IPS-20b (cell line): Measurements from ENCODE around the gene SEMA3C.

Experiments used
- H3K27ac ChIP-seq: one replicate; pipeline ENCODE4 v1.5.1; 2013; ENCODE audit warnings: low read length
- H3K27me3 ChIP-seq: 2 replicates; pipeline ENCODE4 v1.6.1; 2013; ENCODE audit warnings: mild to moderate bottlenecking, low read length, inconsistent platforms; ENCODE audit not compliant: insufficient read depth
- H3K36me3 ChIP-seq: 2 replicates; pipeline ENCODE4 v1.6.1; 2013; ENCODE audit warnings: low read depth, mild to moderate bottlenecking, inconsistent platforms, low read length, moderate library complexity; ENCODE audit not compliant: insufficient read depth
- H3K4me1 ChIP-seq: 2 replicates; pipeline ENCODE4 v1.6.1; 2013; ENCODE audit warnings: mild to moderate bottlenecking, control low read depth, inconsistent platforms, low read length, moderate library complexity; ENCODE audit not compliant: insufficient read depth
- H3K4me3 ChIP-seq: 2 replicates; pipeline ENCODE4 v1.5.1; 2013; ENCODE audit warnings: mild to moderate bottlenecking, low read length, inconsistent platforms
- H3K9ac ChIP-seq: 2 replicates; pipeline ENCODE4 v1.6.1; 2013; ENCODE audit warnings: low read depth, mild to moderate bottlenecking, inconsistent platforms, low read length, moderate library complexity
- H3K9me3 ChIP-seq: 2 replicates; pipeline ENCODE4 v1.6.1; 2013; ENCODE audit warnings: mild to moderate bottlenecking, low read depth, low read length, inconsistent platforms; ENCODE audit not compliant: insufficient read depth

SEMA3C gene

DNA sequence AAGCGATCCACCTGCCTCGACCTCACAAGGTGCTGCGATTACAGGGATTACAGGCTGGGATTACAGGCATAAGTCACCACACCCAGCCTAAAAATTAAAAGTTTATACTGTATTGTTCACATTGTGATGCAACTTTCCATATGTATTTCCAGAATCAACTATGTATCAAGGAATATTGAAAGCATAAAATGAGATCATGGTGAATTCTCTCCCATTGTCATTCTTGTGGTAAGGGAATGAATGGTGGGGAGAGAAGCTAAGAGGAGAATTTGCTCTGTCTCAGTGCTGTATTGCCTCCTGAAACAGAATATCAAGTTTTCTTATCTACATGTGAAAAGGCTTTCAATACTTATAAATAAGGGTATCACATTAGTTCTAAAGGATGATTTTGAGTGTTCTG is 198.7 kb downstream of the SEMA3C start:
- H3K27ac ChIP-seq: no peak overlapping the region

DNA sequence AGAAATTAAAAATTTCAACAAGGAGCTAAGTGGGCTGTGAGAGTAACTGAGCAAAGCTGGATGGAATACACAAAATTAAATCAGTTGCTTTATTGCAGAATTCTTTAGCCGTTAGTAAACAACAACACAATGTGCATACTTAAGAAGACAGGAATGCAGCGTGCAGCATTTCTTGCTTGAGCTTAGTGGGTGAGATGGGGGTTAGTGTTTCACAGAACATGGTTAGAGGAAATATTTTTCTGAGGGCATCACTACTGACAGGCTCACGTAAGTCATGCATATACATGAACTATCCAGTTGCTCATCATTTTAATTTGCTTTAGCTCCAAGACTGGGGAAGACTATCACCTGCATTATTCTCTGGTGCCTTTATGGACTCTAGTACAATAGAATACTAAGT is 199.6 kb downstream of the SEMA3C start:
- H3K27me3 ChIP-seq: no peaks in the 10 kb centered on the region
- H3K36me3 ChIP-seq: no peaks in the 10 kb centered on the region
- peaks cover 17% of the 10 kb centered on the region for H3K4me1 ChIP-seq
- H3K4me3 ChIP-seq: no peak overlapping the region
- H3K27ac ChIP-seq: no peak overlapping the region
- no peak overlapping the region for H3K9ac ChIP-seq
- no peaks in the 10 kb centered on the region for H3K9me3 ChIP-seq

More for the DNA sequence above, 198.7 kb downstream of the SEMA3C start:
- Histone ChIP-seq H3K36me3 (no peaks in the 10 kb centered on the region), H3K9ac (no peak overlapping the region), H3K9me3 (no peaks in the 10 kb centered on the region), H3K4me1 (peaks cover 23% of the 10 kb centered on the region), H3K4me3 (no peak overlapping the region), H3K27me3 (no peaks in the 10 kb centered on the region)

DNA sequence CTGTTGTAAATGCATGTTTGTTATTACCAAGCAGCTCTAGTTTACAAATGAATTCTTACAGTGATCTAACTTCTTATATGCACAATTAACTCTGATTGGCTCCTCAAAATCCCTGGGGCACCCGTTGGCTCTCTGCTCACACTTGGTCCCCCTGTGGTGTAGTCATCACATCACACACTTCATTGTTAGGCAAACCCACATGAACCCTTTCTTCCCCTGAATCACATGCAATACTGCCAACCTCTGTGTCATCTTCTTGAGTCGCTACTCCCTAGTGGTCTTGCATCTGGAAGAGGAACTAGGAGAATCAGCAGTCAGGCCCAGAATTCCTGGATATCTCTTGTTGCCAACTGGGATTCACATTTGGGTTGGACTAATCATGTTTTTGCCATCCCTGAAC is 207.3 kb downstream of the SEMA3C start:
- H3K9me3 ChIP-seq: no peaks in the 10 kb centered on the region
- no peak overlapping the region for H3K27ac ChIP-seq
- no peaks in the 10 kb centered on the region for H3K36me3 ChIP-seq
- H3K27me3 ChIP-seq: no peaks in the 10 kb centered on the region
- H3K4me3 ChIP-seq: no peak overlapping the region
- H3K9ac ChIP-seq: no peak overlapping the region
- H3K4me1 ChIP-seq: no peaks in the 10 kb centered on the region

DNA sequence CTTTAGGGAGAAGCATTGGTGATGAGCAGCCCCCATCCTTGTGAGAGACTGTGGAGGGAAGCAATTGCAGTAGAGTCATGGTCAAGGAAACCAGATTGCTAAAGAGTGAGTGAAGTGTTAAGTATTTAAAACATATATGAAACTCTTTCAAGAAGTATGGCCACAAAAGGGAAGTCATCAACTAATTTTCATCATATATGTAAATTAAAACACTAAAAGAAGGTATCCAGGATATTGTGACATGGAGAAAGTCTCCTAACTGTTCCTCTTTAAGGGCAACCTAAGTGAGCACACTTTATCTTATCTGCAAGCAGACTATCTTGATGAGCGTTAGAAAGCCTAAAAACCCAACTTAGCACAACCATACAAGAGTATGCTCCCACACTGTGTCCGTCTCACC is 210.7 kb downstream of the SEMA3C start:
- Histone ChIP-seq H3K36me3 (no peaks in the 10 kb centered on the region), H3K9me3 (no peaks in the 10 kb centered on the region), H3K4me3 (no peak overlapping the region), H3K4me1 (no peaks in the 10 kb centered on the region), H3K9ac (no peak overlapping the region), H3K27ac (no peak overlapping the region), H3K27me3 (no peaks in the 10 kb centered on the region)

DNA sequence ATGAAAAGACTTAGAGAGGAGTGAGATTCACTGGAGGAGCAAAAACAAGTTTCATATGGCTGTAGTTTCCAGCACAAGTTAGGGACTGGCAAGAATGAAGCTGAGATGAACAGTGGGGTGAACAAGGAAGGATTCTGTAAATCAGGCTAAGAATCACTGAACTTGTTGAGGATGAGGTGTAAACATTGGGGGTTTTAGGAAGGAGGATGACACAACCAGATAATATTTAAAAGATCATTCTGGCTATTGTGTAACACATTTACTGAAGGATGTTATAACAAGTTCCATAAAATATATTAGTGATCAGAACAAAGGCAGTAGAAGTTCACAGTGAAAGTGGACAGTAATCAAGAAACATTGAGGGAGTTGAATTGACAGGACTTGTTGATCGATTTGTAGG is 211.5 kb downstream of the SEMA3C start:
- Histone ChIP-seq H3K4me1 (no peaks in the 10 kb centered on the region), H3K9me3 (no peaks in the 10 kb centered on the region), H3K4me3 (no peak overlapping the region), H3K9ac (no peak overlapping the region), H3K36me3 (no peaks in the 10 kb centered on the region), H3K27ac (no peak overlapping the region), H3K27me3 (no peaks in the 10 kb centered on the region)

DNA sequence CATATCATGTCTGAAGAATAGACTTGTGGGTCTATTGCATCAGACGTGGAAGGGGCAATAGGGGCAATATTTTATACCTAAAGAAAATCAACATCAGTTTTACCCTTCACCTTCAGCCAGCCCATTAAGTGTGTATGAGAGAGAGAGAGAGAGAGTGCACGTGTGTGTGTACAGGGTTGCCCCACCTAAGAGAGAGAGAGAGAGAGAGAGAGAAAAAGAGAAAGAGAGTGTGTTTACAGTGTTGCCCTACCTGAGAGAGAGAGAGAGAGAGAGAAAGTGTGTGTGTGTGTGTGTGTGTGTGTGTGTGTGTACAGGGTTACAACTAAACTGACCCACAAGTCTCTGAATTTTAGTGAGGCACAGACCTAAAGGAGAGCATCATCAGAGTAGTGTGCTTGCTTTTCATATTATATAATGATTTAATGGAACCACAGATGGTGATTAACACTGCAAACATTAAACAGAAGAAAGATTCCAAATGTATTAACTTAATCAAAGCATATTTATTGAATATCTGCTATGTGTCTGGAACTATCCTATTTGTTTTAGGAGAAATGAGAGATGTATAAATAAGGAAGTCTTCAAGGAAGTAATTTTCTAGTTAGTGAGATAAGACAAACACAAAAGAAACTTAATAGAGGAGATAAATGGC is 213.6 kb downstream of the SEMA3C start:
- Histone ChIP-seq H3K4me3 (no peak overlapping the region), H3K4me1 (no peaks in the 10 kb centered on the region)

DNA sequence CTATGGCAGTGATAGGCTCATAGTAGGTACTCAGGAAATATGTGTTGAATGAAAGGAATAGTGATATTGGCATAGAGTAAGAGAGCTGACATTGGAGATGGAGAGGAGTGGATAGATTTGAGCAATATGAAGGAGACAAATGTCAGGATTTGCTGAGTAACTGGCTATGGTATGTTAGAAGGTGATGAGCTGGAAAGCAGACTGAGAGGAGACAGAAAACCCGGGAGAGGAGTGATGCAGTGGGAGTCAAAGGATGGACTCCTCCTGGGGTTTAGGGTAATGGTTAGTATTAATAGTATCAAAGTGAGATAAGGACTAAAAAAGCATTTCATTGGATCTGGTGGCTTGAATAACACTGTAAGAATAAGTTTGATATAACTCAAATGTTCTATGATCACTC is 215.6 kb downstream of the SEMA3C start:
- Histone ChIP-seq H3K9me3 (no peaks in the 10 kb centered on the region), H3K4me1 (no peaks in the 10 kb centered on the region), H3K9ac (no peak overlapping the region), H3K27ac (no peak overlapping the region), H3K27me3 (no peaks in the 10 kb centered on the region), H3K4me3 (no peak overlapping the region), H3K36me3 (no peaks in the 10 kb centered on the region)

More for the DNA sequence above, 213.6 kb downstream of the SEMA3C start:
- no peaks in the 10 kb centered on the region for H3K36me3 ChIP-seq
- no peak overlapping the region for H3K27ac ChIP-seq
- no peaks in the 10 kb centered on the region for H3K9me3 ChIP-seq
- H3K9ac ChIP-seq: no peak overlapping the region
- no peaks in the 10 kb centered on the region for H3K27me3 ChIP-seq

DNA sequence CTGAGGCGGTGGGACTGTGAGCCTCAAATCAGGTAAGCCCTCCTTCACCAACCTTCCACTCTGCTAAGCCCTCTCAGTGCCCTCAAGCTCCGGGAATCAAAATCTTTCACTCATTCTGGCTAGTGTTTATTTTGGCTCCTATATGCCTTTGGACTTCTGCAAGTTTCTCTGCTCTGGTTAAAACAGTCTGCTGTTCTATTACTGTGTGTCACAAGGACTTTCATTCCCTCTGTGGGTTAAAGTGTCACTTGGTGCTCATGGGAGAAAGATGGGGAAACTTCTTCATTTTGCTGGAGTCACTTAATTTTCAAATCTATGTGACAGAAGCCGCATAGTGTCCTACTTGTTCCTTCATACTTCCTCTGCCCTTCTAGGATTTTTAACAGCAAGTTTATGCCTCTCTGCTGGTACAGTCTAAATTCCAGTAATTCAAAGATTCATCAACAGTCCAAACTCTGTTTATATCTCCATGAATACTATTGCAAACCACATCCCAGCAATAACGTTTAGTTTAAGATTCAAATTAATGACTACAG is 219.1 kb downstream of the SEMA3C start:
- H3K9me3 ChIP-seq: no peaks in the 10 kb centered on the region
- H3K27ac ChIP-seq: no peak overlapping the region
- no peak overlapping the region for H3K9ac ChIP-seq
- H3K4me1 ChIP-seq: no peaks in the 10 kb centered on the region
- H3K4me3 ChIP-seq: no peak overlapping the region
- H3K36me3 ChIP-seq: no peaks in the 10 kb centered on the region
- no peaks in the 10 kb centered on the region for H3K27me3 ChIP-seq

DNA sequence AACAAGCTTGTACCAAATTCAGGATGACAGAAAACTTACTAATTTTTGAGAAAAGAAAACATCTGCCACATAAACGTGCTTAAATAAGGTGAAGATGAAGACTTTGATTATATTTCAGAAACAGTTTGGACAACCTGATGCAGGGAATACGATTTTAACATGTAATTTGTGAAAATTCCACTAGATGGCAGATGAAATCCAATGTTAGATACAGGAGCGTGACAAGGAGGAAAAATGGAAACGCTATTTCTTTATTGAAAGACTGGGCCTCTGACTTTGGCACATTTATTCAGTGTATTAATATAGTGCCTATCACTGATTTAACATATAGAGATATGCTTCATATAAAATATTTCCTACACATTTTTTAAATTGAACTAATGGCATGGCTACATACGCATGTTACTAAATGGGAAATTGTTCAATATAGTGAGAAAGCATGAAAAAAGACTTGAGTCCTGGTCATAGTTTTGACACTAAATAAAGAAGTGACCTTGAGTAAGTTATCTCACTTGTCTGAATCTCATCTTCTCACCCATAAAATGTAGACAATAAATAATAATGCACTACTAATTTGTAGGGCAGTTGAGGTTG is 219.7 kb downstream of the SEMA3C start:
- Histone ChIP-seq H3K27ac (no peak overlapping the region), H3K36me3 (no peaks in the 10 kb centered on the region), H3K4me1 (no peaks in the 10 kb centered on the region), H3K27me3 (no peaks in the 10 kb centered on the region), H3K4me3 (no peak overlapping the region), H3K9me3 (no peaks in the 10 kb centered on the region), H3K9ac (no peak overlapping the region)
